GM12874 (cell line): ENCODE data around the gene S1PR3.

Experiments
- TF ChIP-seq, protein P1 (sequence below): IDR thresholded peaks from 2 replicates; pipeline ENCODE4 v1.5.1; 2011; ENCODE audit warnings: low read depth, mild to moderate bottlenecking, control low read depth, low read length, moderate library complexity; ENCODE audit not compliant: insufficient read depth

S1PR3 gene

DNA sequence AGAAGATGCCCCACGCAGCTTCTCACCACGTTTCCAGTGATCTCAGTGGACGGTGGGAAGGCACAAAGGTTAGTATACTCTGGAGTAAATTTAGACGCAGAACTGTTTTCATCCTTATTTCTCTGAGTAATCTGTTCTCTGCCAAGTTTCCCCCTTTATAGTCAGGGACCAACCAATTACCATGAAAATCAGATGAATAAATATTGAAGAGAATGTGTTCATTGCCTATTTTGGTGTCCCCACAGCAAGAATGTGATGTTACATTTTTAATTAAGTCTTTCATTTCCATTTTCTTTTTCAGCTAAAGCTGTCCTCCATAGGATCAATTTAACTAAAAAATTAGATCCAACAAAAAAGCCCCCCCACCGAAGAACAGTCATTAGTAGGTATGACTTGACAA is 41.4 kb downstream of the S1PR3 start:
- TF ChIP-seq, protein P1, sequence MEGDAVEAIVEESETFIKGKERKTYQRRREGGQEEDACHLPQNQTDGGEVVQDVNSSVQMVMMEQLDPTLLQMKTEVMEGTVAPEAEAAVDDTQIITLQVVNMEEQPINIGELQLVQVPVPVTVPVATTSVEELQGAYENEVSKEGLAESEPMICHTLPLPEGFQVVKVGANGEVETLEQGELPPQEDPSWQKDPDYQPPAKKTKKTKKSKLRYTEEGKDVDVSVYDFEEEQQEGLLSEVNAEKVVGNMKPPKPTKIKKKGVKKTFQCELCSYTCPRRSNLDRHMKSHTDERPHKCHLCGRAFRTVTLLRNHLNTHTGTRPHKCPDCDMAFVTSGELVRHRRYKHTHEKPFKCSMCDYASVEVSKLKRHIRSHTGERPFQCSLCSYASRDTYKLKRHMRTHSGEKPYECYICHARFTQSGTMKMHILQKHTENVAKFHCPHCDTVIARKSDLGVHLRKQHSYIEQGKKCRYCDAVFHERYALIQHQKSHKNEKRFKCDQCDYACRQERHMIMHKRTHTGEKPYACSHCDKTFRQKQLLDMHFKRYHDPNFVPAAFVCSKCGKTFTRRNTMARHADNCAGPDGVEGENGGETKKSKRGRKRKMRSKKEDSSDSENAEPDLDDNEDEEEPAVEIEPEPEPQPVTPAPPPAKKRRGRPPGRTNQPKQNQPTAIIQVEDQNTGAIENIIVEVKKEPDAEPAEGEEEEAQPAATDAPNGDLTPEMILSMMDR: no peak

DNA sequence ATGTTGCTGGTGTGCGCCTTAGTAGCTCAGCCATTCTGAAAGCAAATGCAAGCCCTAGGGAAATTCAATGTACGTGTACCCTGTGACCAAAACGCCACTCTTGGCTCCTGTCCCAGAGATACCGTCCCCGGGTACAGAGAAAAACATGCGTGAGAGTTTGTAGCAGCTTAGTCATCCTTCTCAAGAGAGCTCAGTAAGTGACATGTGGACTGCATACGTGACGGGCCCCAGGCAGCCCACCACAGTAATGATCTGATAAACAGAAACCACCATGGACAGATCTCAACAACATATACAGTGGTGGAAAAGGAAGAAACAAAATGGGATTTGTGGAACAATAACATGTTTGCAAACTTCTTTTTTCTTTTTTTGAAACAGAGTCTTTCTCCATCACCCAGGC is 45.1 kb downstream of the S1PR3 start:
- TF ChIP-seq, protein P1: no peak

DNA sequence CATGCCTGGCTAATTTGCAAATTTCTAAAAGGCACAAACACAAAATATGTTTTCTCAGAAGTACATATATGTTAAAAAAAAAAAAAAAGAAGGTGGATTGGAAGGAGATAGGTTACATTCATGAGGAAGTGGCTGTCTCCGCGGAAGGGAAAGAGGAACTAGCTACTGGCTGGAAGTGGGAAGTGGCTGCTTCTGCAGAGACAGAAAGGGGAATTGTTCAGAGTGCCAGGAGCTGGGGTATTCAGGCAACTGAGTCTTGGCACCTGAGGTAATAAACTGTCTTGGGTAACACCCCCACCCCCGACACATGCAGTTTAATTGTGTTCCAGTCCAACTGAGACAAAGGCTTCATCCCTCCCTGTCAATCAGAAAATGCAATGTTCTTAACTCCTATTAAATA is 45.6 kb downstream of the S1PR3 start:
- TF ChIP-seq, protein P1: no peak

DNA sequence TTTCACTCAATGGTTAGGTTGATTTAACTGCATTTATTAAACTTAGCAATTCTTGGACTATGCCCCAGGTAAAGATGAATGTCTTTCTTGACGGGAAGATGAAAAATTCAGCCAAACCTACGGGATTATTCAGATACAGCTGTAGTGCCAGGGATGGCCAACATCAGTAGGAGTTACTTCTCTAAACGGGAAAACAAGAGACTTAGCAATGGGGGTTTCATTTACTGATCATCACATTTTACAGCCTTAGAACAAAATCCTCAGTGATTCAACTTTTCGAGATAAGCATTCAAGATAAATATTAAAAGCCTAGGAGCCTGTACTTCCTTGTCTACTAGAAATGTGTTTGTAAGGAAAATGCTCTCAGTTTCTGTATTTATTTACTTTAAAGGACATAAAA is 46.1 kb downstream of the S1PR3 start:
- TF ChIP-seq, protein P1: no peak

DNA sequence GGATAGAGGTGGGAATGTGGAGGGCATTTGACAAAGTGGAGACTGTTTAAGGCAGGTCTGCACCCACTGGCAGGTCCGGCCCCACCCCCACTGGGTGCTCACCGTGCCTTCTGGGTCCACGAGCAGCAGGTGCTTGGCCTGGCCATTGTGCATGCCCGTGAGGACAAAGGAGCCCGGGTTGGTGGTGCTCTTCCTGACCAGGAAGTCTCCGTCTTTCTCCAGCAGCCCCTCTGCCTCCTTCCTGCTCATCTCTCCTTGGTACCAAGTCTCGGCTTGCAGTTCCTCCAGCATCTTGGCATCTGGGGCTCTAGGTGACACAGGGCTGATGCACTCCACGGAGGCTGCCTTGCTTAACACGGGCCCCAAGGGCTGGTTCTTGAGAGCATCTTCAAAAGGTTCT is 46.6 kb downstream of the S1PR3 start:
- TF ChIP-seq, protein P1: no peak

DNA sequence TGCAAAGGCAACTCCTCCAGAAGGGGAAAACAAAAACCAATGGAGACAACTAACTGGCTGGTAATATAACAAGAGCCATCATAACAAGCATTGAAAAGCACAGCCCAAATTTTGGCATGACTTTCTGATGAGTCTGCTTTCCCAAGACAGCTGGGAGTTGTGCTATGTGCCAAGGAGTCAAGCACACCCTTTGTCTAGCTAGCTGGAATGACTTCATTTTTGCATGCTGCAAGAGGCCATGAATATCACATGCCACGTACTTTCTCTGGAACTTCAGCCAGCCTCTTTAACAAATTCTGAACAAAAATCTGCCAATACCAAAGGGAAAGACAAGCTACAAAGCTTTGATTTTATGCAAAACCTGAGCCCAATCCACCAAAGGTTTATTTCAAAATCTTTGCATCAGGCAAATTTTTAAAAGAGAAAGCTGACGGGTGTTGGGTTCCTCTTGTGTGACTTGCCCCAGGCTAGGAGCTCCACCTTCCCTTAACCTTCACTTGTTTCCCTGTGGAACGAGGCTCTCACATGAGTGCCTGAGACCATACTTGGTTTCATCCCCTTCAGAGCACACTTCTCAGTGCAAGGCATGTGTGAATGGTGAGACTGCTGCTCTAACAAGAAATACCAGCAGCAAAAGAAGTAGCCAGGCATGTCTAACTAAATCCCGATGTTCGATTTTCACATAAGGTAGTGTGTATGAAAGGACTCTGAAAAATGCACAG is 47.3 kb downstream of the S1PR3 start:
- TF ChIP-seq, protein P1: no peak

DNA sequence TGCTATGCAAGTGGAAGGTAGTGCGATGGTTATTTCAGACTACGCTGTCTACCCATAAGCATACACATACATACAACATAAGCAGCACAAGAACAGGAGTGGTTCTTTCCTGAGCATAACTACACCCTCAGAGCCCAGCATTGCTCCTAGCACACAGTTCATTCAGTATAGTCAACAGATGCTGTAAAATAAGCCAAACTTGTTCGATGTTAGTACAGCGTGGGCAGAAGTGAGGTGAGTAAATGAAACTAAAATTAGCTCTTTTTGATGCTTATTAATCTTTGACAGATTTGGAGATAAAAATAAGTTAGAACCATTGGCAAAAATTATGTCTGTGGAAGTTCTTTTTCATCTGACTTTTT is 47.8 kb downstream of the S1PR3 start:
- TF ChIP-seq, protein P1: no peak

DNA sequence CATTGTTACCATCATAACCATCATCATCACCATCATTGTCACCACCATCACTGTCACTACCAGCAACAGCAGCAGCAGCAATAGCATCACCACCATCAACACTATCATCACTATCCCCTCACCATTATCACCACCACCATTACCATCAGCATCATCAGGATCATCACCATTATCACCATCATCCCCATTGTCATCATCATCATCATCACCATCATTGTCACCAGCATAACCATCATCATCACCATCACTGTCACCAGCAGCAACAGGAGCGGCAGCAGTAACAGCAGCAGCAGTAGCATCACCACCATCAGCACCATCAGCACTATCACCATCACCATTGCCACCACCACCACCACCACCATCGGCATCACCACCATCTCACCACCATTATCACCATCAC is 48.4 kb downstream of the S1PR3 start:
- TF ChIP-seq, protein P1: no peak
